ENCODE measurements around the gene C4orf50. TPM values are rescaled to one million over a fixed set of nuclear protein-coding genes. Genes with fewer than 3 reads are reported as not detected.

Gene C4orf50
- total and polyA plus RNA-seq, 2 of the 8 experiments (the other 6 are each of a cell fraction or from before 2014, with no cell fraction given), result 0.08 to 0.22 TPM

- Histone ChIP-seq H4K5ac (ENCODE audit: insufficient read length, low read depth, low read length) (no peak overlapping the region), H3K23ac (ENCODE audit: insufficient read length) (no peak overlapping the region), H3K14ac (ENCODE audit: insufficient read length) (no peak overlapping the region), H4K8ac (ENCODE audit: extremely low read depth, insufficient read depth, low read length) (peak overlapping the region; percentile 39; the same call in 1 of the 2 replicates), H4K91ac (replicated peaks; ENCODE audit: insufficient read length, low read length) (no peak overlapping the region), H2BK20ac (ENCODE audit: low read length) (no peak overlapping the region), H3K4me1 (replicated peaks in 1 of 4; ENCODE audit: control insufficient read depth in 3 of 4, insufficient read depth in 4 of 4, low read length in 3 of 4) (peaks cover 0 to 8% (median 5%) of the 10 kb centered on the region in 4 experiments; a peak in 6 of 7 replicates), H2AK5ac (ENCODE audit: low read depth, low read length) (no peak overlapping the region), H3K79me2 (ENCODE audit: control insufficient read depth in 1 of 2, insufficient read depth in 2 of 2, low read length in 2 of 2) (no peaks in the 10 kb centered on the region), H3K9ac (replicated peaks in 1 of 4; ENCODE audit: extremely low read depth in 1 of 4, low read depth in 3 of 4, low read length in 3 of 4) (no peak overlapping the region), H2AFZ (ENCODE audit: low read length) (no peak overlapping the region), H3K4ac (replicated peaks; ENCODE audit: insufficient read length, low read depth, low read length) (no peak overlapping the region), H3K4me2 (ENCODE audit: insufficient read depth in 1 of 2, low read depth in 2 of 2, low read length in 2 of 2) (no peak overlapping the region), H3K36me3 (ENCODE audit: control insufficient read depth in 2 of 4, insufficient read depth in 4 of 4, low read length in 3 of 4) (no peaks in the 10 kb centered on the region), H2BK120ac (replicated peaks; ENCODE audit: low read depth, low read length) (no peak overlapping the region), H3K18ac (ENCODE audit: extremely low read depth, low read length) (no peak overlapping the region), H2BK5ac (ENCODE audit: low read depth, low read length) (no peak overlapping the region), H4K20me1 (replicated peaks in 1 of 2; ENCODE audit: control insufficient read depth in 1 of 2, insufficient read depth in 2 of 2, low read length in 2 of 2) (no peaks in the 10 kb centered on the region), H3K27ac (ENCODE audit: low read depth, low read length) (no peak overlapping the region), H3K9me3 (ENCODE audit: insufficient read depth in 2 of 2, low read depth in 1 of 2, low read length in 1 of 2) (no peaks in the 10 kb centered on the region), H3K79me1 (ENCODE audit: low read depth, low read length) (no peaks in the 10 kb centered on the region), H3K27me3 (replicated peaks in 1 of 4; ENCODE audit: control insufficient read depth in 3 of 4, extremely low read depth in 1 of 4, insufficient read depth in 3 of 4, low read length in 3 of 4) (no peaks in the 10 kb centered on the region), H3K56ac (replicated peaks; ENCODE audit: insufficient read length, low read depth, low read length) (no peak overlapping the region), H2BK12ac (ENCODE audit: low read depth, low read length) (no peak overlapping the region), H3K4me3 (ENCODE audit: extremely low read depth in 1 of 4, insufficient read depth in 2 of 4, low read depth in 3 of 4, low read length in 4 of 4) (no peak overlapping the region), H3K23me2 (ENCODE audit: low read depth, low read length) (no peaks in the 10 kb centered on the region), H2BK15ac (ENCODE audit: low read length) (no peak overlapping the region)
- ChIA-PET POLR2A (ENCODE audit: partially characterized antibody) (interaction anchor here (1.1 kb wide), 1 partner anchor 83 kb away, joined by 3 read pairs; no protein-coding TSS in a partner anchor), CTCF (ENCODE audit: partially characterized antibody) (interaction anchor here (0.7 to 6.8 kb wide), 9 partner anchors 11 to 1370 kb away, joined by 3 to 74 read pairs (median 10); no protein-coding TSS in a partner anchor)
- FAIRE-seq, result no peak
- DNase-seq (ENCODE audit: low read depth in 1 of 2, low spot score in 2 of 2), result no peak
- 91% methylated on average over 20 of the region's 20 CpGs; no CpG with 5 or more reads in 1 of the 2 experiments for WGBS, 2 experiments (ENCODE audit: extremely low coverage in 1 of 2, insufficient coverage in 1 of 2, insufficient read length in 1 of 2, insufficient replicate concordance in 2 of 2, low coverage in 1 of 2, low lambda C conversion rate in 2 of 2, missing lambda C conversion rate in 1 of 2)
- no peak for TF ChIP-seq POLR2A (IDR thresholded peaks at IDR 0.05; ENCODE audit: control extremely low read depth in 1 of 2, low read depth in 2 of 2, low read length in 2 of 2)
- TF ChIP-seq, protein P1, sequence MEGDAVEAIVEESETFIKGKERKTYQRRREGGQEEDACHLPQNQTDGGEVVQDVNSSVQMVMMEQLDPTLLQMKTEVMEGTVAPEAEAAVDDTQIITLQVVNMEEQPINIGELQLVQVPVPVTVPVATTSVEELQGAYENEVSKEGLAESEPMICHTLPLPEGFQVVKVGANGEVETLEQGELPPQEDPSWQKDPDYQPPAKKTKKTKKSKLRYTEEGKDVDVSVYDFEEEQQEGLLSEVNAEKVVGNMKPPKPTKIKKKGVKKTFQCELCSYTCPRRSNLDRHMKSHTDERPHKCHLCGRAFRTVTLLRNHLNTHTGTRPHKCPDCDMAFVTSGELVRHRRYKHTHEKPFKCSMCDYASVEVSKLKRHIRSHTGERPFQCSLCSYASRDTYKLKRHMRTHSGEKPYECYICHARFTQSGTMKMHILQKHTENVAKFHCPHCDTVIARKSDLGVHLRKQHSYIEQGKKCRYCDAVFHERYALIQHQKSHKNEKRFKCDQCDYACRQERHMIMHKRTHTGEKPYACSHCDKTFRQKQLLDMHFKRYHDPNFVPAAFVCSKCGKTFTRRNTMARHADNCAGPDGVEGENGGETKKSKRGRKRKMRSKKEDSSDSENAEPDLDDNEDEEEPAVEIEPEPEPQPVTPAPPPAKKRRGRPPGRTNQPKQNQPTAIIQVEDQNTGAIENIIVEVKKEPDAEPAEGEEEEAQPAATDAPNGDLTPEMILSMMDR (IDR thresholded peaks at IDR 0.05; ENCODE audit: control extremely low read depth in 1 of 3, insufficient read depth in 1 of 3, low read depth in 1 of 3, low read length in 3 of 3), result no peak
- TF ChIP-seq KDM5A (IDR thresholded peaks at IDR 0.05; ENCODE audit: low read length), result no peak
- TF ChIP-seq POLR2AphosphoS5 (IDR thresholded peaks at IDR 0.05; ENCODE audit: low read depth, low read length), result no peak
- TF ChIP-seq, protein P2, sequence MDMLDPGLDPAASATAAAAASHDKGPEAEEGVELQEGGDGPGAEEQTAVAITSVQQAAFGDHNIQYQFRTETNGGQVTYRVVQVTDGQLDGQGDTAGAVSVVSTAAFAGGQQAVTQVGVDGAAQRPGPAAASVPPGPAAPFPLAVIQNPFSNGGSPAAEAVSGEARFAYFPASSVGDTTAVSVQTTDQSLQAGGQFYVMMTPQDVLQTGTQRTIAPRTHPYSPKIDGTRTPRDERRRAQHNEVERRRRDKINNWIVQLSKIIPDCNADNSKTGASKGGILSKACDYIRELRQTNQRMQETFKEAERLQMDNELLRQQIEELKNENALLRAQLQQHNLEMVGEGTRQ (IDR thresholded peaks at IDR 0.05; ENCODE audit: low read length), result no peak
- no peak for TF ChIP-seq SP2 (IDR thresholded peaks at IDR 0.05; ENCODE audit: low read length)
- no peak for TF ChIP-seq NRF1 (IDR thresholded peaks at IDR 0.05; ENCODE audit: low read depth, low read length)
Observed at GRCh38 chr4:6021831-6022606, 3.8 kb upstream of the C4orf50 start.

All from H1 (cell line).